Measurements from ENCODE around the gene TMEM9.
A peak's percentile ranks its signal among the peaks of the same experiment; 100 is the strongest.

The TMEM9 gene

GRCh38 chr1:201126463-201126831 is 27.8 kb downstream of the TMEM9 start:
- no peaks in the 10 kb centered on the region for H3K4me1 ChIP-seq (ENCODE audit: control insufficient read depth, insufficient read depth, low read length, poor library complexity, severe bottlenecking)
- no peaks in the 10 kb centered on the region for H3K36me3 ChIP-seq (ENCODE audit: control insufficient read depth, insufficient read depth, low read length)
- no peaks in the 10 kb centered on the region for H3K9me3 ChIP-seq (ENCODE audit: control insufficient read depth, low read length)
- H3K4me3 ChIP-seq (ENCODE audit: extremely low read depth, insufficient read depth, low read length, poor library complexity, severe bottlenecking) = no peak overlapping the region
- WGBS, 2 experiments (ENCODE audit: insufficient coverage in 2 of 2) = 90 to 100% methylated on average over 1 to 3 of the region's 3 CpGs
- H3K27ac ChIP-seq (ENCODE audit: low read depth, low read length, severe bottlenecking) = no peak overlapping the region

- no peaks in the 10 kb centered on the region for H3K9me3 ChIP-seq (ENCODE audit: control insufficient read depth, low read length)
- H3K4me1 ChIP-seq (ENCODE audit: control insufficient read depth, insufficient read depth, low read length, poor library complexity, severe bottlenecking) = no peaks in the 10 kb centered on the region
- no peak overlapping the region for H3K27ac ChIP-seq (ENCODE audit: low read depth, low read length, severe bottlenecking)
- 100% methylated on average over 2 of the region's 7 CpGs; no CpG with 5 or more reads in 1 of the 2 experiments for WGBS, 2 experiments (ENCODE audit: insufficient coverage in 2 of 2)
- no peak overlapping the region for H3K4me3 ChIP-seq (ENCODE audit: extremely low read depth, insufficient read depth, low read length, poor library complexity, severe bottlenecking)
- no peaks in the 10 kb centered on the region for H3K36me3 ChIP-seq (ENCODE audit: control insufficient read depth, insufficient read depth, low read length)
Measured at GRCh38 chr1:201125800-201126199, 28.5 kb downstream of the TMEM9 start.

DNA sequence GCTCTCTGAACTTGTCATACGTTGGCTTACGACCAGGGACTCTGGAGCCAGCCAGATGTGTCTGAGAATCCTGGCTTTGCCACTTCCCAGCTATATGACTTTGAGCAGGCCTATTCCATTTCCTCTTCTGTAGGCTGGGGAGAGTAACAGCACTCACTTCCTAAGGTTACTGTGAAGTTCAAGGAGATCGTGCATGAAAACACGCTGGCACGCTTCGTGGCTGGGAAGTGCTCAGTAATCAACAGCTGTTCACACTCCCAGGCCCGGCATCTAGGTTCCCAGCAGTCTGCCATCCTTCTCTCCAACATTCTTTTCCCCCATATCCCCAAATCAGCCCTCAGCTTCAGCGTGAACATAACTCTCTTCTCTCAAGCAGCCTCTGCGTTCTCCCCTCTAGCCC is 29.3 kb downstream of the TMEM9 start:
- 89 to 93% methylated on average over 6 to 9 of the region's 9 CpGs for WGBS, 2 experiments (ENCODE audit: insufficient coverage in 2 of 2)
- Histone ChIP-seq H3K4me3 (ENCODE audit: extremely low read depth, insufficient read depth, low read length, poor library complexity, severe bottlenecking) (no peak overlapping the region), H3K9me3 (ENCODE audit: control insufficient read depth, low read length) (no peaks in the 10 kb centered on the region), H3K4me1 (ENCODE audit: control insufficient read depth, insufficient read depth, low read length, poor library complexity, severe bottlenecking) (no peaks in the 10 kb centered on the region), H3K36me3 (ENCODE audit: control insufficient read depth, insufficient read depth, low read length) (no peaks in the 10 kb centered on the region), H3K27ac (ENCODE audit: low read depth, low read length, severe bottlenecking) (no peak overlapping the region)

GRCh38 chr1:201123866-201124265 is 30.4 kb downstream of the TMEM9 start:
- H3K9me3 ChIP-seq (ENCODE audit: control insufficient read depth, low read length) = no peaks in the 10 kb centered on the region
- H3K4me3 ChIP-seq (ENCODE audit: extremely low read depth, insufficient read depth, low read length, poor library complexity, severe bottlenecking) = no peak overlapping the region
- no peaks in the 10 kb centered on the region for H3K4me1 ChIP-seq (ENCODE audit: control insufficient read depth, insufficient read depth, low read length, poor library complexity, severe bottlenecking)
- no peaks in the 10 kb centered on the region for H3K36me3 ChIP-seq (ENCODE audit: control insufficient read depth, insufficient read depth, low read length)
- no peak overlapping the region for H3K27ac ChIP-seq (ENCODE audit: low read depth, low read length, severe bottlenecking)
- WGBS, 2 experiments (ENCODE audit: insufficient coverage in 2 of 2) = 67 to 100% methylated on average over 1 of the region's 1 CpG

GRCh38 chr1:201122321-201122957 is 31.8 kb downstream of the TMEM9 start:
- 70 to 82% methylated on average over 5 to 6 of the region's 10 CpGs for WGBS, 2 experiments (ENCODE audit: insufficient coverage in 2 of 2)
- H3K4me1 ChIP-seq (ENCODE audit: control insufficient read depth, insufficient read depth, low read length, poor library complexity, severe bottlenecking) = no peaks in the 10 kb centered on the region
- no peaks in the 10 kb centered on the region for H3K36me3 ChIP-seq (ENCODE audit: control insufficient read depth, insufficient read depth, low read length)

GRCh38 chr1:201119206-201120197 is 34.8 kb downstream of the TMEM9 start:
- H3K36me3 ChIP-seq (ENCODE audit: control insufficient read depth, insufficient read depth, low read length) = no peaks in the 10 kb centered on the region
- H3K27ac ChIP-seq (ENCODE audit: low read depth, low read length, severe bottlenecking) = no peak overlapping the region
- 25 to 26% methylated on average over 10 to 11 of the region's 14 CpGs for WGBS, 2 experiments (ENCODE audit: insufficient coverage in 2 of 2)
- no peaks in the 10 kb centered on the region for H3K4me1 ChIP-seq (ENCODE audit: control insufficient read depth, insufficient read depth, low read length, poor library complexity, severe bottlenecking)
- no peak overlapping the region for H3K4me3 ChIP-seq (ENCODE audit: extremely low read depth, insufficient read depth, low read length, poor library complexity, severe bottlenecking)
- H3K9me3 ChIP-seq (ENCODE audit: control insufficient read depth, low read length) = no peaks in the 10 kb centered on the region

More at GRCh38 chr1:201122321-201122957, 31.8 kb downstream of the TMEM9 start:
- Histone ChIP-seq H3K4me3 (ENCODE audit: extremely low read depth, insufficient read depth, low read length, poor library complexity, severe bottlenecking) (no peak overlapping the region), H3K27ac (ENCODE audit: low read depth, low read length, severe bottlenecking) (no peak overlapping the region), H3K9me3 (ENCODE audit: control insufficient read depth, low read length) (no peaks in the 10 kb centered on the region)

GRCh38 chr1:201116091-201116490 is 38.2 kb downstream of the TMEM9 start:
- Histone ChIP-seq H3K27ac (ENCODE audit: low read depth, low read length, severe bottlenecking) (no peak overlapping the region), H3K36me3 (ENCODE audit: control insufficient read depth, insufficient read depth, low read length) (no peaks in the 10 kb centered on the region), H3K9me3 (ENCODE audit: control insufficient read depth, low read length) (no peaks in the 10 kb centered on the region), H3K4me3 (ENCODE audit: extremely low read depth, insufficient read depth, low read length, poor library complexity, severe bottlenecking) (no peak overlapping the region), H3K4me1 (ENCODE audit: control insufficient read depth, insufficient read depth, low read length, poor library complexity, severe bottlenecking) (peaks cover 3% of the 10 kb centered on the region)
- WGBS, 2 experiments (ENCODE audit: insufficient coverage in 2 of 2) = 92 to 100% methylated on average over 1 to 2 of the region's 2 CpGs

GRCh38 chr1:201115390-201115937 is 38.8 kb downstream of the TMEM9 start:
- WGBS, 2 experiments (ENCODE audit: insufficient coverage in 2 of 2) = 90 to 98% methylated on average over 20 to 24 of the region's 25 CpGs
- no peaks in the 10 kb centered on the region for H3K36me3 ChIP-seq (ENCODE audit: control insufficient read depth, insufficient read depth, low read length)
- peaks cover 3% of the 10 kb centered on the region for H3K4me1 ChIP-seq (ENCODE audit: control insufficient read depth, insufficient read depth, low read length, poor library complexity, severe bottlenecking)
- no peaks in the 10 kb centered on the region for H3K9me3 ChIP-seq (ENCODE audit: control insufficient read depth, low read length)
- no peak overlapping the region for H3K4me3 ChIP-seq (ENCODE audit: extremely low read depth, insufficient read depth, low read length, poor library complexity, severe bottlenecking)
- no peak overlapping the region for H3K27ac ChIP-seq (ENCODE audit: low read depth, low read length, severe bottlenecking)

GRCh38 chr1:201114245-201115131 is 39.8 kb downstream of the TMEM9 start:
- Histone ChIP-seq H3K9me3 (ENCODE audit: control insufficient read depth, low read length) (no peaks in the 10 kb centered on the region), H3K27ac (ENCODE audit: low read depth, low read length, severe bottlenecking) (no peak overlapping the region), H3K36me3 (ENCODE audit: control insufficient read depth, insufficient read depth, low read length) (no peaks in the 10 kb centered on the region), H3K4me3 (ENCODE audit: extremely low read depth, insufficient read depth, low read length, poor library complexity, severe bottlenecking) (peak overlapping the region; percentile 44), H3K4me1 (ENCODE audit: control insufficient read depth, insufficient read depth, low read length, poor library complexity, severe bottlenecking) (peaks cover 3% of the 10 kb centered on the region)
- 1 to 3% methylated on average over 49 to 80 of the region's 88 CpGs for WGBS, 2 experiments (ENCODE audit: insufficient coverage in 2 of 2)

Measured in mesodermal cell (in vitro differentiated cells).